ENCODE data around the gene RUNX2.

RUNX2 gene

GRCh38 chr6:45619211-45619760, 291.2 kb downstream of the RUNX2 start:
- no peak for DNase-seq (ENCODE audit: low spot score)

DNA sequence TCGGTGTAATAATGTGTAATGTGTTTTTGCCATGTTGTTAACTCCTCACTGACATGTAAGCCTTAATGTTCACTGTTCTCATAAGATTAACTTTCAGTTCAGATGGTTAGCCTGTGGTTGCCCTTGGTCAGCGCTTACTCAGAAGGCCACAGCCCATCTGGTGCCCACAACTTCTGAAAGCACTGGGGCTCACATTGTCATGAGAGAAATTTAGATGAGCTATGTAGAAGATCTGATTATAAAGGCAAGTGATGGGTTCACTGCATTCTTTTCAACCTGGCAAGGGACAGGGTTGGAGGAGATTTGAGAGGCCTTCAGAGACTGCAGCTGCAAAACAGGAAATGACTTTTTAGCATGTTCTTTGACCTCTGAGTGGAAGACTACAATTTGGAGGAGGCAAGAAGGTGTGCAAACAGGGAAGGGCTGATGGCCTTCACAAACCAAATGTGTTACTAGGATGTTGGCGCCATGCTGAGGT, 291.9 kb downstream of the RUNX2 start:
- no peak for DNase-seq (ENCODE audit: low spot score)

DNA sequence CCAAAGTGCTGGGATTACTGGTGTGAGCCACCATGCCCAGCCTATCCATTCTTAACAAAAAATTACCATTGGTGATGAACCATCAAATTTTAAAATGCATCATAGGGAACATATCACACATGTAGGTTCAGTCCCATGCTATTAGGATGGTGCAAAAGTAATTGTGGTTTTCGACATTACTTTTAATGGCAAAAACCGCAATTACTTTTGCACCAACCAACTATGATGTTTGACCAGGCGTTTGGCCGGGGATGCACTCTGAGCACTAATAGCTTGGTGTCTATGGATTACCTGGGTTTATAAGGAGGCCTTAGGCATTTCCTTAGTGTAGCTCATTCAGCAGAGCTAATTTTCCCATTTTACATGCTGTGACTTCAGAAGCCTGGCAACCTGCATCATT, 296.1 kb downstream of the RUNX2 start:
- DNase-seq (ENCODE audit: low spot score) = no peak

- no peak for DNase-seq (ENCODE audit: low spot score)
Observed at GRCh38 chr6:45625191-45625664, 297.1 kb downstream of the RUNX2 start.

DNA sequence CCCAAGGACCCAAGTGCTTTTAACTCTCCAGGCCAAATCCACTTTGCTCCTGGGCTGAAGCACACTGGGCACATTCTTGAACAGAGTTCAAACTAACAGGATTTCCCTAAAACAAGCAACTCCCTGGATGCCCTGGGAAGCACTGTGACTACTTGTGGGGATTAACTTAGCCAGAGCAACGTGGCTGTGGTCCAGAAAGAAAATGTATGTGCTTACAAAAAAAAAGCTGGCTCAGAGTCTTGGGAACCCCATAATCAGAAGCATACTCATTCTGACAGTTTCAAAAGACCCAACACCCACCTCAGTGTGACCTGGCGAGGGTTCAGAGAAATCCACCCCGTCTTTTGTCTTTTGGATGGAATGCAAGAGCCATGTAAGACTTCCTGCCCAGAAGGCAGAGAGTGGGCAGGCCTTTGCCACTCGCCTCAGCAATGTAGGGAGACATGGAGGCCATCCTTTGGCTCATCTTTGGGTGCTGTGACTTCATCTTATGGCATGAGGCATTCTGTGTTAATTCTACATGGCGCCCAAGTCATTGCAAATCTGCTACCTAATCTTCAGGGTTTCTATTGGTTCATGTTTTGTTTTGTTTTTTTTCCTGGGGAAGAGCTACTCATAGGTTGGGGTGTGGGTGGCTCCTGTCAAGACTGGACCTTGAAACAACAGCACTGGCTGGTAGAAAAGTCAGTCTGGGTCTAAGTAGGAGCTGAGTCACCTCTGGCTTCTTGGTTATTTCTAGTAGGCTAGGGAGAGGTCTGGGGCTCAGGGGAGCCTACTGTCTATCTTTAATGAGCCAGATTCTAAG, 298.2 kb downstream of the RUNX2 start:
- no peak for DNase-seq (ENCODE audit: low spot score)

- DNase-seq (ENCODE audit: low spot score) = no peak
Observed at GRCh38 chr6:45630314-45630713, 302.2 kb downstream of the RUNX2 start.

DNA sequence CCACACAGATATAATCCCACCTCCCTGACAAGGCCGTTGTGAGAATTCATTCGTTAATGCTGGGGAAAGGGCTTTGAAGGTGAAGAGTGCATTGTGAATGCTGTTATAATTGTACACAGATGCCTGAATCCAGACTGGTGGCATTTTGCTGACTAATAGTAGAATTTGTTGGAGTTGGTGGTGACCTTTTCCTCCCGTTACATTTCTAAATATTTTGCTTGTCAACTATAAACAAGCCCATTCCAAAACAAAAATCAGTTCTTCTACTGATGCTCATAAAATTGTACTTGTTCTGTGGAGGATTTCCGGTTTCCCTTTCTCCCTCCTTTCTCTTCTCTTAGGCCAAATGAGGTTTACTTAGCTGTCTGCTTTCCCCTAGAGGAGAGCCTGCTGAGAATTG, 302.7 kb downstream of the RUNX2 start:
- DNase-seq (ENCODE audit: low spot score) = no peak

DNA sequence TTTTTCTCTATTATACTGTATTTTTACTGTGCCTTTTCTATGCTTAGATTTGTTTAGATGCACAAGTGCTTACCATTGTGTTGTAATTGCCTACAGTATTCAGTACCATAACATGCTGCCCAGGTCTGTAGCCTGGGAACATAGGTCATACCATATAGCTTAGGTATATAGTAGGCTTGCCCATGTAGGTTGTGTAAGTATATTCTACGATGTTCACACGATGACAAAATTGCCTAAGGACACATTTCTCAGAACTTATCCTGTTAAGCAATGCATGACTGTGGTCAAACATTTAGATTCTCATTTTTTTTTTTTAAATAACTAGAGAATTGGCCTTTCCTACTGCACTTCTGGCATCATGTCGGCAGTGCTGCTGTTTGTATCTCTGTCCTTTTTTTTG, 303.3 kb downstream of the RUNX2 start:
- no peak for DNase-seq (ENCODE audit: low spot score)

- no peak for DNase-seq (ENCODE audit: low spot score)
Observed at GRCh38 chr6:45633272-45633908, 305.3 kb downstream of the RUNX2 start.

- no peak for DNase-seq (ENCODE audit: low spot score)
Observed at GRCh38 chr6:45634231-45634630, 306.1 kb downstream of the RUNX2 start.

DNA sequence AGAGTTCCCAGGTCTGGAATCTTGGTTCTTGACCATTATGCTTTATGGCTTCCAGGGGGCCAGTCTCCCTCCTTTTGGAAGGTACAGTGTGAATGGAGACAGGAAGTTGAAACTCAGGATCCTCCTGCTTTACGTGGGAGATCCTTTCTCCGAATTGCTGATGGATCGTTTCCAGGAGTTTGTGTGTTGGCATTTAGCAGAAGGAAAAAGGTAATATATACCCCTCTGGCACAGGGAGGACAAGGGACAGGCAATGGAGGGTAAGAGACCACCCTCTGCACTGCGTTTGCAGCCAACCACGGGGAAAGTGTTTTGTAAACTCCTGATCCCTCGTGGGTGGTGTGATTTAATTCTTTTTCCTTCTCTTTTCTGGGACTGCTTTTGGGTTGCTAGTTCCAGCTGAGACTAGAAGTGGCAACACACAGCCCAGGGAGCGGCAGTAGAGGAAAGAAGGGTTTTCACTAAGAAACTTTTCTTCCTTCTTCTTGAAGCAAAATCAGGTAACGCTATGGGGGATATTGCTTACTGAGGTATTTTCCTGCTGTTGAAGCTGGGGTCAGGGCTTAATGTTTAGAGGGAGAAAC, 307.2 kb downstream of the RUNX2 start:
- DNase-seq (ENCODE audit: low spot score) = no peak

- DNase-seq (ENCODE audit: low spot score) = no peak
Observed at GRCh38 chr6:45637056-45637455, 308.9 kb downstream of the RUNX2 start.

- DNase-seq (ENCODE audit: low spot score) = no peak
Observed at GRCh38 chr6:45637611-45638257, 309.6 kb downstream of the RUNX2 start.

GRCh38 chr6:45640081-45640491, 312.0 kb downstream of the RUNX2 start:
- no peak for DNase-seq (ENCODE audit: low spot score)

GRCh38 chr6:45640811-45641210, 312.7 kb downstream of the RUNX2 start:
- no peak for DNase-seq (ENCODE audit: low spot score)

DNA sequence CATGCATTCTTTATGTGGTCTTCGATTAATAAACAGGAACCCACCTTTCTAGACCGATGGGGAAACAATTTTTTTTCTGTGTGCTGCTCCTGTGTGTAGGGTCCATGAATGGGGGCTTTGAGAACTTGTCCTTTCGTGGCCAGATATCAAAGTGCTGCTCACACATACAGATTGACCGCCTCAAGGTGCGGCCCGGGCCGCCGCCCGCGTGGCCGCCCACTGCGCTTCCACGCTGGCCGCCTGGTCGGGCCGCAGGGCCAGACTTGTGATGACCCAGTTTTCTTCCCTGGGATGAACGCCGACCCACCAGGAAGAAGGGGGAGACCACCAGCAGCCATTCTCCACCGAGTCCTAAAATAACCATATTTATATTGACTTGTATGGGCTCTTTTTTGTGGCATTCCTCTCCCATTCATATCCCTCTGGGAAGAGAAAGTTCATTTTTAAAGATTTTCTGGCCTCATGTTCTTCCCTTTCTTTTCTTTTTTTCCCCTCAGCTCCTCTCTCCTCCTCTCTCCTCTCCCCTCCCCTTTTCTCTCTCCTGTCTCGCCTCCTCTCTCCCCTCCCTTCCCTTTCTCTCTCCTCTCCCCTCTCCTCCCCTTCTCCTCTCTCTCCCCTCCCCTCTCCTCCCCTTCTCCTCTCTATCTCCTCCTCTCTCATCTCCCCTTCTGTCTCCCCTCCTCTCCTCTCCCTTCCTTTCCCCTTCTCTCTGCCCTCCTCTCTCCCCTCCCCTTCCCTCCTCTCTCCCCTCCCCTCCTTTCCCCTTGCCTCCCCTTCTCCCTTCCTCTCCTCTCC, 314.4 kb downstream of the RUNX2 start:
- DNase-seq (ENCODE audit: low spot score) = no peak

DNA sequence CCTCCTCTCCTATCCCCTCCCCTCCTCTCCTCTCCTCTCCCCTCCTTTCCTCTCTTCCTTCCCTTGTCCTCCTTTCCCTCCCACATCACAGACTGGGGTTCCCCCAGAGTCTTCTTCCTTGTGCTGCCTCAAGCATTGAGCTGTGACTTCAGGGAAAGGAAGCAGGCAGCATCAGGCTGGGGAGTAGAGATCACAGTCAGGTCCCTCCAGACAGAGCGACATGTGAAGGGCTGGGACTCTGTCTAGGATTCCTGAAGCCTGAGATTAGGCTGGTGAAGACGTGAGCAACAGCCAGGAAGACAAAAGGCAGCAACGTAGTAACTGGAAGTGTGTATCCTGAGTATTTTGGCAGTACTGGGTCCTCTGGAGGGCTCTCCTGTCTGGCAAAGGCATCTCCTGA, 315.0 kb downstream of the RUNX2 start:
- no peak for DNase-seq (ENCODE audit: low spot score)

DNA sequence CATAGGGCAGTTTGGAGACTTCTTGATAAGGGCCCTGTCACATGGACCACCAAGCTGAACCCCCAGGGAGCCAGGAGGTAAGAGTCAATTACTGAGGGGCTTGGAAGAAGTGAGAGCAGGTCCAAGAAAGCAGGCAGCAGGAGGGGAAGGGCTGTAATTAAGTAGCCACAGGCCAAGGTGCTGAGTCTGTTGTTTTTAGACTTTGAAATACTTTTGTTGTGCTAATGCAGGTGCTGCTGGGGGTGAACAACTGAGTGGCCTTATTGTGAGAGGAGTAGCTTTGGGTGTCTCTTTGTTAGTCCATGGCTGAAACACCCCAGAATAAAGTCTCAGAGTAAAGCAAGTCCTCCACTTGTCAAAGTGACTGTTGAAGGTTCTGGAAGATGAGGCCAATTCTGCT, 316.6 kb downstream of the RUNX2 start:
- no peak for DNase-seq (ENCODE audit: low spot score)

DNA sequence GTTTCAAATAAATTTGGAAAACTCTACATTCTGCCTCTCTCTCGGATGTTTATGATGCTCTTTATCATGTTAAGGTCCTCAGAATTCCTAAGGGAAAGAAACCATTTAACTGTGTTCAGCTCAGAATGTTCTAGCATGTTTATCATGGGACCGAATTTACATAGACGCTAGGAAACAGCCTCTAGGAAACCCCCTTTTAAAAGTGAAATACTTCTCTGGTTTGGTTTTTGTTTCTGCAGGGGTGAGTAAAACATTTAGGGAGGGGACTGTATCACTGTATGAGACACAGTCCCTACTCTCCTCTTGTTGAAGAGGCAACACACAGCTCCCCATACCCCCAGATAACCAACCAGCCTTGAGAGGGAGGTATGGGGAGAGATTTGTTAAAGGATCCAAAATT, 317.2 kb downstream of the RUNX2 start:
- no peak for DNase-seq (ENCODE audit: low spot score)

DNA sequence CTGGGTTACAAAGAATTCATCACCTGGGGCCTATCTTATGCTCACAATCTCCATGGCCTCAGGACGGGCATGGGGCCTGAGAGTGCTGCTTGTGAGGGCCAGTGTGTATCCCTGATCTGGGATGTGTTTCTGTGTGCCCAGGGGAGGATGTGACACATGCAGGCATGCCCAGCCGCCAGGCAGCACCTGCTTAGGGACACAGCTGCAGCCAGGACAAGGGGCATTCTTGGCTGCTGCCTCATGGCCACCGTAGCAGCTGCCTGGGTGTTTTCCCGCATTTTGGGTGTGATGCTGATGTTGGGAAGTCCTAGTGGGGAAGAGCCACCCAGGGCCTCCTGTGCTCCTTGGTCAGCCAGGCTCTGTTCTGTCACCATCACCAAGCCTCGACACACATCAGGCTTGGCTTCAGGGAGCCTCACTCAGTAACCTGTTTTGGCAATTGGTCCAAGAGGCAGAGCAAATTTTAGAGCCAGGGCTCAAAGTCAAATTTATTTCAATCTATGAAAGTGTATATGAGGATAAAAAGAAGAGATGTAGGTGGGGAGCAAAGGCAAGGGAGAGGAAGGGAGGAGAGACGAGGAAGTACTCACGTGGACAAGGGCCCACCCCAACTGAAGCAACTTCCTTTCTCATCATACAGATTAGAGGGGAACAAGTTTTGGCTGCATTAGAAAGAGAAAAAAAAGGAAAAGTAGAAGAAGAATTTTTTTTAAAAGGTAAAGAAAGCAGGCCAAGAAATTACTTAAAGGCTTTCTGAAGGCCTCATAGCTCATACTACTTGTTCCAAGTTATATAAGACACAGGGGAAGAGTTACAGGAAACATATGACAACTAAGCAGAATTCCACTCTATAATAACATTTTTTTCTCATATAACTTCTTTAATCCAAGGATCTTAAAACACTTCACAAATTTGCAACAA, 319.5 kb downstream of the RUNX2 start:
- no peak for DNase-seq (ENCODE audit: low spot score)
